Chondrocyte (in vitro differentiated cells): ENCODE data around the gene ADCY5. TPM values are rescaled to one million over a fixed set of nuclear protein-coding genes. Genes with fewer than 3 reads are reported as not detected.
"Not testable (repeated sequence)": the region's sequence is repeated elsewhere in the genome, so short reads cannot be mapped to it uniquely, and the experiment has no call there.

Source experiments
- DNase-seq: peaks from one replicate; pipeline ENCODE4 v3.0.0; 2021; ENCODE audit warnings: mixed read lengths, low spot score
- H3K27ac Mint-ChIP-seq: one replicate; pipeline ENCODE4 v1.8.0; 2021; ENCODE audit warnings: mild to moderate bottlenecking, moderate library complexity, mixed read lengths; ENCODE audit not compliant: unreplicated experiment
- H3K27me3 Mint-ChIP-seq: 2 replicates; pipeline ENCODE4 v1.8.0; 2021; ENCODE audit warnings: low read depth, mixed read lengths
- H3K36me3 Mint-ChIP-seq: 2 replicates; pipeline ENCODE4 v1.8.0; 2021; ENCODE audit warnings: low read depth, mixed read lengths
- H3K4me1 Mint-ChIP-seq: 2 replicates; pipeline ENCODE4 v1.8.0; 2021; ENCODE audit warnings: low read depth, mild to moderate bottlenecking, mixed read lengths
- H3K4me3 Mint-ChIP-seq: one replicate; pipeline ENCODE4 v1.8.0; 2021; ENCODE audit warnings: mild to moderate bottlenecking, moderate library complexity, mixed read lengths; ENCODE audit not compliant: unreplicated experiment
- H3K9me3 Mint-ChIP-seq: 2 replicates; pipeline ENCODE4 v1.8.0; 2021; ENCODE audit warnings: low read depth, mixed read lengths
- CTCF ChIP-seq: fragments of 200-600 bp; sonication (generic); IDR thresholded peaks from 2 replicates; pipeline ENCODE4 v1.5.0; 2021; ENCODE audit warnings: antibody characterized with exemption, mild to moderate bottlenecking, moderate library complexity
- total RNA-seq: library from RNA; stranded (reverse); gene quantifications from 3 replicates; pipeline ENCODE4 v1.2.1, GENCODE V29; 2021

The ADCY5 gene
- total RNA-seq, 1 donor from 2014 or later = 8.0 TPM

GRCh38 chr3:123258359-123258758, 190.5 kb downstream of the ADCY5 start:
- Mint-ChIP-seq H3K9me3 (no peaks in the 10 kb centered on the region), H3K27ac (peak overlapping the region; percentile 68), H3K4me1 (peaks cover 7% of the 10 kb centered on the region), H3K4me3 (no peak overlapping the region), H3K27me3 (no peaks in the 10 kb centered on the region), H3K36me3 (no peaks in the 10 kb centered on the region)
- no peak for TF ChIP-seq CTCF
- DNase-seq = no peak

DNA sequence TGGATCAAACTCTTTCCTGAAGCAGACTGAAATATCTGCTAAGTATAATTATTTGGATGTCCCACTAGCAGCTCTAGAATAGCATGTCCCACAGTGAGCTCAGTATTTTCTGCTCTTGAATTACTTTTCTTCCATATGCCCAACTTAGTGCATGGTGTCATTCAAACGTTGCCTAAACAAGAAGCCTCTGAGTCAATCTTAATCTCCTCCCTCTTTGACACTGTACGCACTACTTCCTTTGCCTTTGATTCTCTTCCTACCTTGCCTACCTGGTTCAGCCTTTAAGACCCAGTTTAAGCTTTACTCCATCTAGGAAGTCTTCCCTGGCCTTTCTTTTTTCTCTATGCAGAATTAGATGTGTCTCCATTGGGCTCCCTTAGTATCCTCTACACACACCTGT, 192.6 kb downstream of the ADCY5 start:
- Mint-ChIP-seq H3K4me3 (no peak overlapping the region), H3K4me1 (peaks cover 21% of the 10 kb centered on the region), H3K9me3 (no peaks in the 10 kb centered on the region), H3K27ac (no peak overlapping the region), H3K27me3 (no peaks in the 10 kb centered on the region), H3K36me3 (no peaks in the 10 kb centered on the region)
- no peak for DNase-seq
- no peak for TF ChIP-seq CTCF

- Mint-ChIP-seq H3K4me1 (peaks cover 4% of the 10 kb centered on the region), H3K9me3 (no peaks in the 10 kb centered on the region), H3K4me3 (no peak overlapping the region), H3K27ac (no peak overlapping the region), H3K36me3 (peaks cover 27% of the 10 kb centered on the region), H3K27me3 (no peaks in the 10 kb centered on the region)
- TF ChIP-seq CTCF = no peak
- DNase-seq = no peak
Observed at GRCh38 chr3:123246866-123247265, 202.0 kb downstream of the ADCY5 start.

- peaks cover 6% of the 10 kb centered on the region for H3K9me3 Mint-ChIP-seq
- TF ChIP-seq CTCF = no peak
- DNase-seq = no peak
- no peak overlapping the region for H3K27ac Mint-ChIP-seq
- H3K4me3 Mint-ChIP-seq = no peak overlapping the region
- H3K4me1 Mint-ChIP-seq = no peaks in the 10 kb centered on the region
- H3K36me3 Mint-ChIP-seq = peaks cover 35% of the 10 kb centered on the region
- H3K27me3 Mint-ChIP-seq = no peaks in the 10 kb centered on the region
Observed at GRCh38 chr3:123244128-123244527, 204.8 kb downstream of the ADCY5 start.

DNA sequence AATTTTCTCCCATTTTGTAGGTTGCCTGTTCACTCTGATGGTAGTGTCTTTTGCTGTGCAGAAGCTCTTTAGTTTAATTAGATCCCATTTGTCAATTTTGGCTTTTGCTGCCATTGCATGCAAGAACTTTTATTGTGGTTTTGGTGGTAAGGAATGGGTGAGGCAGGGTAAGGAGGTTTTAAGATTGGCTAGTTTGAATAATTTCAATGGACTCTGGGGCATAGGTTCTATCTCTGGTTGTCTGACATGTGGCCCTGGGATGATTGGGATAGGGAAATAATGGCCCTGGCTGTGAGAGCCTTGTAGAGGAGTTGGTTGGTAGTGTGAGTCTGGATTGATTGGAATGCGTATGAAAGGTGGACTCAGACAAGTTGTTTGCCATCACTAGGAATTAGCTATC, 209.1 kb downstream of the ADCY5 start:
- DNase-seq = no peak
- TF ChIP-seq CTCF = no peak
- no peak overlapping the region for H3K27ac Mint-ChIP-seq
- no peaks in the 10 kb centered on the region for H3K4me1 Mint-ChIP-seq
- no peaks in the 10 kb centered on the region for H3K27me3 Mint-ChIP-seq
- H3K36me3 Mint-ChIP-seq = peaks cover 25% of the 10 kb centered on the region
- H3K9me3 Mint-ChIP-seq = peaks cover 6% of the 10 kb centered on the region
- H3K4me3 Mint-ChIP-seq = no peak overlapping the region

DNA sequence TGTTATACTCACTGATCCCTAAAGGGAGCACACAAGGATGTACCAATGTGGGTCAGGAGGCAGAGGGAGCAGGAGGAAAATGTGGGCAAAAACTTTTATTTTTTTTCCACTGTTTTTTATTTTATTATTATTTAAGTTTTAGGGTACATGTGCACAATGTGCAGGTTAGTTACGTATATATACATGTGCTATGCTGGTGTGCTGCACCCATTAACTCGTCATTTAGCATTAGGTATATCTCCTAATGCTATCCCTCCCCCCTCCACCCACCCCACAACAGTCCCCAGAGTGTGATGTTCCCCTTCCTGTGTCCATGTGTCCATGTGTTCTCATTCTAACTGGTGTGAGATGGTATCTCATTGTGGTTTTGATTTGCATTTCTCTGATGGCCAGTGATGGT, 209.7 kb downstream of the ADCY5 start:
- DNase-seq, H3K27ac Mint-ChIP-seq, H3K4me1 Mint-ChIP-seq, H3K27me3 Mint-ChIP-seq, H3K4me3 Mint-ChIP-seq, H3K9me3 Mint-ChIP-seq: not testable (repeated sequence)
- peaks cover 25% of the 10 kb centered on the region for H3K36me3 Mint-ChIP-seq
